Measurements from ENCODE around the gene BMPER. TPM values are rescaled to one million over a fixed set of nuclear protein-coding genes. Genes with fewer than 3 reads are reported as not detected.

The BMPER gene
- total RNA-seq, 4 donors from 2014 or later: 0.65 to 6.5 (median 3.5) TPM

DNA sequence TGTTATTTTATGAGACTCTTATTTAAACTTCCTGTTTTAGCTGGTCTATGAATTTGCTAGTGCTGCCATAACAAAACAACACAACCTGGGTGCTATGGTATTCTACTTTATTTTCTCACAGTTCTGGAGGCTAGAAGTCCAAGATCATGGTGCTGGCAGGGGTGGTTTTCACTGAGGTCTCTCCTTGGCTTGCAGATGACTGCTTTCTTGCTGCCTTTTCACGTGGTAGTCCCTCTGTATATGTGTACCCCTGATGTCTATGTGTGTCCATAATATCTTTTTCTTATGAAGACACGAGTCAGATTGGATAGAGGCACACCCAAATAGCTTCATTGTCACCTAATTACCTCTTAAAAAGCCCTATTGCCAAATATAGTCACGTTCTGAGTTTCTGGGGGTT is 270.5 kb downstream of the BMPER start:
- DNase-seq (ENCODE audit: extremely low spot score): no peak
- TF ChIP-seq, protein P1, sequence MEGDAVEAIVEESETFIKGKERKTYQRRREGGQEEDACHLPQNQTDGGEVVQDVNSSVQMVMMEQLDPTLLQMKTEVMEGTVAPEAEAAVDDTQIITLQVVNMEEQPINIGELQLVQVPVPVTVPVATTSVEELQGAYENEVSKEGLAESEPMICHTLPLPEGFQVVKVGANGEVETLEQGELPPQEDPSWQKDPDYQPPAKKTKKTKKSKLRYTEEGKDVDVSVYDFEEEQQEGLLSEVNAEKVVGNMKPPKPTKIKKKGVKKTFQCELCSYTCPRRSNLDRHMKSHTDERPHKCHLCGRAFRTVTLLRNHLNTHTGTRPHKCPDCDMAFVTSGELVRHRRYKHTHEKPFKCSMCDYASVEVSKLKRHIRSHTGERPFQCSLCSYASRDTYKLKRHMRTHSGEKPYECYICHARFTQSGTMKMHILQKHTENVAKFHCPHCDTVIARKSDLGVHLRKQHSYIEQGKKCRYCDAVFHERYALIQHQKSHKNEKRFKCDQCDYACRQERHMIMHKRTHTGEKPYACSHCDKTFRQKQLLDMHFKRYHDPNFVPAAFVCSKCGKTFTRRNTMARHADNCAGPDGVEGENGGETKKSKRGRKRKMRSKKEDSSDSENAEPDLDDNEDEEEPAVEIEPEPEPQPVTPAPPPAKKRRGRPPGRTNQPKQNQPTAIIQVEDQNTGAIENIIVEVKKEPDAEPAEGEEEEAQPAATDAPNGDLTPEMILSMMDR (IDR thresholded peaks at IDR 0.05): no peak
- no peak for TF ChIP-seq EP300 (IDR thresholded peaks at IDR 0.05)
- TF ChIP-seq POLR2A (IDR thresholded peaks at IDR 0.05; ENCODE audit: low read depth): no peak
- TF ChIP-seq POLR2AphosphoS5 (IDR thresholded peaks at IDR 0.05): no peak
- WGBS: 84% methylated on average over 3 of the region's 3 CpGs
- Histone ChIP-seq H3K27ac (replicated peaks in 1 of 4) (no peak overlapping the region), H3K9me3 (no peaks in the 10 kb centered on the region), H3K4me3 (no peak overlapping the region), H3K4me1 (no peaks in the 10 kb centered on the region), H3K36me3 (no peaks in the 10 kb centered on the region), H3K27me3 (no peaks in the 10 kb centered on the region)
- intact Hi-C loops (cut with DNase I): no loop called here

DNA sequence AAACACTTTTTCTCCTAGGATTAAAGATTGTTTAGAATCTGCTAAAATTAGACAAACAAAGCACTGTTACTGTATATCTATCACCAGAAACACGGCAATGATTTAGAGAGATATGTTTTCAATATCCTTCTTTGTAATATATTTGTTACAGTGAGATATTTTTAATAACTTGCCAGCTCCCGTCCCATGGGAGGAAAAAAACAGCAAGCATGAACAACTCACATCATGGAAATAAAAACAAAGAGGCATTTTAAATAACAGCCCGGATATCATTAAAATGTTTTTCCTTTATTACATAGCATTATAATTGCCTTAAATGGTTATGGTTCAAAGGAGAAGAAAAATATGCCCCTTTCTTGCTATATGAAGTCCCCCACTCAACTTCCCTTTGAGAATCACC is 272.1 kb downstream of the BMPER start:
- H3K36me3 ChIP-seq: no peaks in the 10 kb centered on the region
- no peak overlapping the region for H3K4me3 ChIP-seq
- peaks cover 0 to 1% (median 0%) of the 10 kb centered on the region in 4 donors for H3K9me3 ChIP-seq
- H3K27ac ChIP-seq (replicated peaks in 1 of 4): no peak overlapping the region
- no peaks in the 10 kb centered on the region for H3K4me1 ChIP-seq
- intact Hi-C loops (cut with DNase I): no loop called here
- DNase-seq (ENCODE audit: extremely low spot score): no peak
- no peaks in the 10 kb centered on the region for H3K27me3 ChIP-seq
- 36% methylated on average over 3 of the region's 3 CpGs for WGBS
- TF ChIP-seq EP300 (IDR thresholded peaks at IDR 0.05) (no peak), POLR2AphosphoS5 (IDR thresholded peaks at IDR 0.05) (no peak), POLR2A (IDR thresholded peaks at IDR 0.05; ENCODE audit: low read depth) (no peak)
- TF ChIP-seq, protein P1 (IDR thresholded peaks at IDR 0.05): no peak

DNA sequence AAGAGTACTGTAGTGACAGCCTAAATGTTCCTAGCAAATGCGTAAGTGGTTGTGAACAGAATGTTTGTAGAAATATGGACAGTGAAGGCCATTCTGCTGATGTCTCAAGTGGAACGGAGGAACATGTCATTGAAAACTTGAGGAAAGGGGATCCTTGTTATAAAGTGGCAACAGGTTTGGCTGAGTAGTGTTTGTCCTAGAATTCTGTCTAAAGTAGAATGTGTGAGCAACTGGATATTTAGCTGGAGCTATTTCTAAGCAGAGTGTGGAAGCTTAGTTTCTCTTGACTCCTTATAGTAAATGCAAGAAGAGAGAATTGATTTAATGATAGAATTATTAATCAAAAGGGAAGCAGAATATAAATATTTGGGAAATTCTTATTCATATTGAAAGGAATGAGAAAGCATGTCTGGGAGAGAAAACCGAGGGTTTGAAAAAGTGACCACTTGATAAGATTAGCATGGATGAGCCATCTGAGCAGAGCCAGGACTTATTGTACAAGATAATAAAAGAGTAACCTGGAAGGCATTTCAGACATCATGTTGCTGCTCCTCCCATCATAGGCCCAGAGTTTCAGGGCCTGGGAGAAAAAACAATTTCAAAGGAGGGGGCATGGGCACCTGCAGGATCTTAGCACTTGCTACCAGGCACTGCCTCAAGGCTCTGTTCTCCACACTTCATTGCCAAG is 276.1 kb downstream of the BMPER start:
- DNase-seq (ENCODE audit: extremely low spot score): no peak
- Histone ChIP-seq H3K27me3 (no peaks in the 10 kb centered on the region), H3K9me3 (peaks cover 0 to 5% (median 2%) of the 10 kb centered on the region in 4 donors), H3K36me3 (no peaks in the 10 kb centered on the region), H3K4me3 (no peak overlapping the region), H3K4me1 (no peaks in the 10 kb centered on the region), H3K27ac (replicated peaks in 1 of 4) (no peak overlapping the region)
- intact Hi-C loops (cut with DNase I): no loop called here
- TF ChIP-seq POLR2A (IDR thresholded peaks at IDR 0.05; ENCODE audit: low read depth): no peak
- 75% methylated on average over 3 of the region's 3 CpGs for WGBS

DNA sequence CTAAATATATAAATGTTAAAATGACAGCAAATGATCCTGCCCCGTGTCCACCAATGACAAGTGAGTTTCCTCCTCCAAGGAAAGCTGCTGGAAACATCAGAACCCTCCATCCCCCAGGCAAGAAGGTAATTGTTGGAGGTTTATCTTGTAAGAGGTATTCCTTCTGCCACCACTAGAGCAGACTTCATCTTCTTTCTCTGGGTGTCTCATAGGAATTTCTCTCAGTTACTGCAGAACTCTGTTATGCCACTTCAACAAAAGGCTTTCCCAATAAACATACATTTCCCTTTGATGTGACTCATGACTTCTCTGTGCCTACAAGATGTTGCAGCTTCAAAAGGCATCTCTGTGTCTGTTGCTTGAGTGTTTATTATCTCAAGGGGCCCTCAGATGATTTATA is 279.1 kb downstream of the BMPER start:
- no peak for DNase-seq (ENCODE audit: extremely low spot score)
- no peak overlapping the region for H3K27ac ChIP-seq (replicated peaks in 1 of 4)
- TF ChIP-seq EP300 (IDR thresholded peaks at IDR 0.05): no peak
- TF ChIP-seq, protein P1 (IDR thresholded peaks at IDR 0.05): no peak
- TF ChIP-seq POLR2A (IDR thresholded peaks at IDR 0.05; ENCODE audit: low read depth): no peak
- TF ChIP-seq POLR2AphosphoS5 (IDR thresholded peaks at IDR 0.05): no peak
- H3K9me3 ChIP-seq: peaks cover 0 to 5% (median 2%) of the 10 kb centered on the region in 4 donors
- peaks cover 0 to 9% (median 0%) of the 10 kb centered on the region in 4 donors for H3K4me1 ChIP-seq
- intact Hi-C loops (cut with DNase I): no loop called here
- 63% methylated on average over 1 of the region's 1 CpG for WGBS
- no peaks in the 10 kb centered on the region for H3K27me3 ChIP-seq
- no peak overlapping the region for H3K4me3 ChIP-seq
- H3K36me3 ChIP-seq: no peaks in the 10 kb centered on the region

DNA sequence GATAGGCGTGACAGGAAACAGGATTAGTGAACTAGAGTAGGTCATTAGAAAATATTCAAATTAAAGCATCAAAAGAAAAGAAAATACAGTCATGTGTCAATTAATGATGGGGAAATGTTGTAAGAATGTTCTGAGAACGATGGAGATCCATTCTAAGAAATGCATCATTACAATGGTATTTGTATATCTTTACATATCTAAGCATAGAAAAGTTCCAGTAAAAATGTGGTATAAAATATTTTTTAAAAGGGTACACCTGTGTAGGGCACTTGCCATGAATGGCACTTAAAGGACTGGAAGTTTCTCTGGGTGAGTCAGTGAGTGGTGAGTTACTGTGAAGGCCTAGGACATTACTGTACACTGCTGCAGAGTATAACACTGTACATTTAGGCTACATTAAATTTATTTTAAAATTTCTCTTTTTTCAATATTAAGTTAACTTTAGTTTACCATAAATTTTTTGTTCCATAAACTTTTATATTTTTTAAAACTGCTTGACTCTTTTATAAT is 282.5 kb downstream of the BMPER start:
- H3K27ac ChIP-seq (replicated peaks in 1 of 4): no peak overlapping the region
- no peak for TF ChIP-seq POLR2AphosphoS5 (IDR thresholded peaks at IDR 0.05)
- TF ChIP-seq, protein P1 (IDR thresholded peaks at IDR 0.05): no peak
- TF ChIP-seq EP300 (IDR thresholded peaks at IDR 0.05): no peak
- no peak for TF ChIP-seq POLR2A (IDR thresholded peaks at IDR 0.05; ENCODE audit: low read depth)
- 88% methylated on average over 2 of the region's 2 CpGs for WGBS
- intact Hi-C loops (cut with DNase I): no loop called here
- no peaks in the 10 kb centered on the region for H3K36me3 ChIP-seq
- H3K4me3 ChIP-seq: no peak overlapping the region
- H3K9me3 ChIP-seq: peaks cover 0 to 3% (median under 1%) of the 10 kb centered on the region in 4 donors
- no peaks in the 10 kb centered on the region for H3K27me3 ChIP-seq
- DNase-seq (ENCODE audit: extremely low spot score): no peak
- H3K4me1 ChIP-seq: peaks cover 0 to 18% (median 0%) of the 10 kb centered on the region in 4 donors

Data from esophagus muscularis mucosa (tissue), 4 donors.